ENCODE results near the gene AK5.

GRCh38 chr1:77539519-77540142, 257.8 kb downstream of the AK5 start:
- no peak for TF ChIP-seq CTCF (IDR thresholded peaks at IDR 0.05; ENCODE audit: low read depth, low read length, poor library complexity, severe bottlenecking)
- no peak for TF ChIP-seq EZH2phosphoT487 (IDR thresholded peaks at IDR 0.05; ENCODE audit: borderline replicate concordance, low read length)
